Mesothelial cell of epicardium (in vitro differentiated cells): ENCODE results near the gene SMAD3. TPM values are rescaled to one million over a fixed set of nuclear protein-coding genes. Genes with fewer than 3 reads are reported as not detected.
A peak's percentile ranks its signal among the peaks of the same experiment; 100 is the strongest.

ENCODE experiments used
- DNase-seq, 2 experiments: peaks; one replicate each; pipeline ENCODE4 v3.0.0; 2021; ENCODE audit warnings: low spot score in 2 of 2; ENCODE audit not compliant: unreplicated experiment in 2 of 2
- H3K27ac Mint-ChIP-seq: 2 replicates; pipeline ENCODE4 v1.8.0; 2021; ENCODE audit warnings: mixed read lengths
- H3K27me3 Mint-ChIP-seq: 2 replicates; pipeline ENCODE4 v1.8.0; 2021; ENCODE audit warnings: low read depth, mixed read lengths
- H3K36me3 Mint-ChIP-seq: 2 replicates; pipeline ENCODE4 v1.8.0; 2021; ENCODE audit warnings: mixed read lengths
- H3K4me1 Mint-ChIP-seq: 2 replicates; pipeline ENCODE4 v1.8.0; 2021; ENCODE audit warnings: mixed read lengths
- H3K4me3 Mint-ChIP-seq: 2 replicates; pipeline ENCODE4 v1.8.0; 2021; ENCODE audit warnings: mild to moderate bottlenecking, moderate library complexity, mixed read lengths
- H3K9me3 Mint-ChIP-seq: 2 replicates; pipeline ENCODE4 v1.8.0; 2021; ENCODE audit warnings: mixed read lengths
- CTCF ChIP-seq: fragments of 200-600 bp; sonication (generic); IDR thresholded peaks from one replicate; pipeline ENCODE4 v1.5.0; 2021; ENCODE audit warnings: antibody characterized with exemption; ENCODE audit not compliant: unreplicated experiment
- total RNA-seq: library from RNA; stranded (reverse); gene quantifications from 3 replicates; pipeline ENCODE4 v1.2.1, GENCODE V29; 2021

Gene SMAD3
- total RNA-seq, 1 donor from 2014 or later, result 96.2 TPM

- DNase-seq, result no peak
- no peaks in the 10 kb centered on the region for H3K36me3 Mint-ChIP-seq
- H3K4me1 Mint-ChIP-seq, result peaks cover 34% of the 10 kb centered on the region
- H3K9me3 Mint-ChIP-seq, result no peaks in the 10 kb centered on the region
- no peak overlapping the region for H3K4me3 Mint-ChIP-seq
- no peaks in the 10 kb centered on the region for H3K27me3 Mint-ChIP-seq
- H3K27ac Mint-ChIP-seq, result no peak overlapping the region
- TF ChIP-seq CTCF, result no peak
Observed at GRCh38 chr15:67040277-67040676, 25.1 kb upstream of the SMAD3 start.

- Mint-ChIP-seq H3K4me1 (peaks cover 30% of the 10 kb centered on the region), H3K27ac (no peak overlapping the region), H3K9me3 (no peaks in the 10 kb centered on the region), H3K27me3 (no peaks in the 10 kb centered on the region), H3K4me3 (no peak overlapping the region), H3K36me3 (no peaks in the 10 kb centered on the region)
- no peak for DNase-seq
- TF ChIP-seq CTCF, result no peak
Observed at GRCh38 chr15:67042551-67043142, 22.8 kb upstream of the SMAD3 start.

GRCh38 chr15:67043939-67044771 lies 21.2 kb upstream of the SMAD3 start:
- H3K4me3 Mint-ChIP-seq, result no peak overlapping the region
- H3K4me1 Mint-ChIP-seq, result peaks cover 42% of the 10 kb centered on the region
- no peaks in the 10 kb centered on the region for H3K27me3 Mint-ChIP-seq
- TF ChIP-seq CTCF, result no peak
- H3K9me3 Mint-ChIP-seq, result no peaks in the 10 kb centered on the region
- no peaks in the 10 kb centered on the region for H3K36me3 Mint-ChIP-seq
- peak overlapping the region; percentile 84 for H3K27ac Mint-ChIP-seq
- no peak for DNase-seq

- DNase-seq, result no peak
- no peaks in the 10 kb centered on the region for H3K9me3 Mint-ChIP-seq
- H3K4me3 Mint-ChIP-seq, result no peak overlapping the region
- H3K27me3 Mint-ChIP-seq, result no peaks in the 10 kb centered on the region
- no peak for TF ChIP-seq CTCF
- no peaks in the 10 kb centered on the region for H3K36me3 Mint-ChIP-seq
- H3K4me1 Mint-ChIP-seq, result peaks cover 53% of the 10 kb centered on the region
- peak overlapping the region; percentile 79 for H3K27ac Mint-ChIP-seq
Observed at GRCh38 chr15:67047149-67047661, 18.2 kb upstream of the SMAD3 start.

- no peaks in the 10 kb centered on the region for H3K36me3 Mint-ChIP-seq
- DNase-seq, result no peak
- peak overlapping the region; percentile 96 for H3K27ac Mint-ChIP-seq
- H3K9me3 Mint-ChIP-seq, result no peaks in the 10 kb centered on the region
- TF ChIP-seq CTCF, result no peak
- H3K27me3 Mint-ChIP-seq, result no peaks in the 10 kb centered on the region
- peaks cover 43% of the 10 kb centered on the region for H3K4me1 Mint-ChIP-seq
- no peak overlapping the region for H3K4me3 Mint-ChIP-seq
Observed at GRCh38 chr15:67048281-67049279, 16.8 kb upstream of the SMAD3 start.
